HepG2 (cell line): ENCODE data around the gene IFT172. TPM values are rescaled to one million over a fixed set of nuclear protein-coding genes. Genes with fewer than 3 reads are reported as not detected.

Experiments
- ARNT ChIP-seq: fragments of 450-650 bp; IDR thresholded peaks from 2 replicates; pipeline ENCODE4 v1.6.1; 2017
- MAF1 ChIP-seq: sonication (generic); formaldehyde crosslinking; IDR thresholded peaks from 2 replicates; pipeline ENCODE4 v1.5.0; 2020; ENCODE audit warnings: missing genetic modification reagents, borderline replicate concordance
- MYC ChIP-seq: sonication (generic); formaldehyde crosslinking; IDR thresholded peaks from 2 replicates; pipeline ENCODE4 v1.9.0; 2021; ENCODE audit warnings: missing genetic modification reagents, borderline replicate concordance
- POLR2AphosphoS5 ChIP-seq: IDR thresholded peaks from 2 replicates; pipeline ENCODE4 v1.6.1; 2012; ENCODE audit warnings: low read depth, low read length
- RAD21 ChIP-seq: fragments of 450-650 bp; formaldehyde crosslinking; IDR thresholded peaks from 2 replicates; pipeline ENCODE4 v1.5.0; 2020; ENCODE audit warnings: mild to moderate bottlenecking
- RFXAP ChIP-seq: sonication (generic); formaldehyde crosslinking; IDR thresholded peaks from 2 replicates; pipeline ENCODE4 v1.4.0; 2020; ENCODE audit warnings: missing genetic modification reagents, borderline replicate concordance
- SETDB1 ChIP-seq: sonication (generic); formaldehyde crosslinking; IDR thresholded peaks from 2 replicates; pipeline ENCODE4 v1.5.1; 2020; ENCODE audit warnings: missing genetic modification reagents, mild to moderate bottlenecking, borderline replicate concordance
- SIN3B ChIP-seq: fragments of 150-350 bp; IDR thresholded peaks from 2 replicates; pipeline ENCODE4 v1.6.1; 2014; ENCODE audit warnings: low read length
- SOX5 ChIP-seq: IDR thresholded peaks from 2 replicates; pipeline ENCODE4 v1.6.1; 2016; ENCODE audit warnings: borderline replicate concordance
- TAF15 ChIP-seq: fragments of 200-400 bp; formaldehyde crosslinking; IDR thresholded peaks from one replicate; pipeline ENCODE4 v1.6.1; 2018; ENCODE audit warnings: mild to moderate bottlenecking, low read depth, low read length; ENCODE audit not compliant: poor library complexity, severe bottlenecking
- TCF7 ChIP-seq: sonication (generic); IDR thresholded peaks from 2 replicates; pipeline ENCODE4 v1.6.1; 2016; ENCODE audit warnings: antibody characterized with exemption, low read depth
- TCF7L2 ChIP-seq: IDR thresholded peaks from 2 replicates; pipeline ENCODE4 v1.6.1; 2011; ENCODE audit warnings: mild to moderate bottlenecking, low read depth, low read length, moderate library complexity
- U2AF2 ChIP-seq: fragments of 200-400 bp; formaldehyde crosslinking; IDR thresholded peaks from 2 replicates; pipeline ENCODE4 v1.6.1; 2017; ENCODE audit warnings: low read depth, mild to moderate bottlenecking, low read length
- ZBTB39 ChIP-seq: sonication (generic); formaldehyde crosslinking; IDR thresholded peaks from 2 replicates; pipeline ENCODE4 v1.5.0; 2020; ENCODE audit warnings: missing genetic modification reagents
- ZBTB4 ChIP-seq: sonication (generic); formaldehyde crosslinking; IDR thresholded peaks from 2 replicates; pipeline ENCODE4 v1.4.0; 2020; ENCODE audit warnings: missing genetic modification reagents, mild to moderate bottlenecking, borderline replicate concordance
- ZFP82 ChIP-seq: sonication (generic); formaldehyde crosslinking; IDR thresholded peaks from 2 replicates; pipeline ENCODE4 v1.5.1; 2020; ENCODE audit warnings: mild to moderate bottlenecking, missing genetic modification reagents, borderline replicate concordance
- ZNF234 ChIP-seq: sonication (generic); formaldehyde crosslinking; conservative IDR thresholded peaks from 2 replicates; pipeline ENCODE4 v1.5.1; 2020; ENCODE audit warnings: mild to moderate bottlenecking, missing genetic modification reagents
- ZNF383 ChIP-seq: sonication (generic); formaldehyde crosslinking; IDR thresholded peaks from 2 replicates; pipeline ENCODE4 v1.4.0; 2020; ENCODE audit warnings: missing genetic modification reagents, mild to moderate bottlenecking, borderline replicate concordance
- ZNF451 ChIP-seq: sonication (generic); formaldehyde crosslinking; IDR thresholded peaks from 2 replicates; pipeline ENCODE4 v1.5.0; 2020; ENCODE audit warnings: mild to moderate bottlenecking, missing genetic modification reagents
- ZNF484 ChIP-seq: sonication (generic); formaldehyde crosslinking; IDR thresholded peaks from 2 replicates; pipeline ENCODE4 v1.5.1; 2020; ENCODE audit warnings: mild to moderate bottlenecking, low read depth, missing genetic modification reagents, borderline replicate concordance
- ZNF557 ChIP-seq: sonication (generic); formaldehyde crosslinking; IDR thresholded peaks from 2 replicates; pipeline ENCODE4 v1.4.0; 2020; ENCODE audit warnings: missing genetic modification reagents
- ZNF615 ChIP-seq: sonication (generic); formaldehyde crosslinking; IDR thresholded peaks from 2 replicates; pipeline ENCODE4 v1.5.0; 2020; ENCODE audit warnings: mild to moderate bottlenecking, missing genetic modification reagents, borderline replicate concordance
- ZNF777 ChIP-seq: sonication (generic); formaldehyde crosslinking; IDR thresholded peaks from 2 replicates; pipeline ENCODE4 v1.4.0; 2020; ENCODE audit warnings: missing genetic modification reagents
- ZNF841 ChIP-seq: sonication (generic); formaldehyde crosslinking; IDR thresholded peaks from 2 replicates; pipeline ENCODE4 v1.8.1; 2023; ENCODE audit warnings: missing genetic modification reagents, borderline replicate concordance
- ZSCAN22 ChIP-seq: sonication (generic); formaldehyde crosslinking; IDR thresholded peaks from 2 replicates; pipeline ENCODE4 v1.4.0; 2020; ENCODE audit warnings: mild to moderate bottlenecking, missing genetic modification reagents
- polyA plus RNA-seq, 8 experiments: library from polyadenylated mRNA; depleted of rRNA in 3 of 8; stranded (reverse) in 7 of 8; unstranded in 1 of 8; fragments of >200 nt; fragmentation: Illumina TruSeq in 4 of 8; extraction: Trizol in 4 of 8; gene quantifications; 2 replicates each; pipeline versions ENCODE4 v1.2.1 to v1.2.3, GENCODE V29; 2011 to 2016; ENCODE audit warnings: low read depth in 4 of 8, missing spikeins in 1 of 8, mixed read lengths in 1 of 8; ENCODE audit not compliant: insufficient read depth in 1 of 8
- total RNA-seq, 5 experiments: library from RNA; depleted of rRNA; stranded (reverse); fragments of >200 nt; fragmentation: Illumina TruSeq; extraction: Trizol; gene quantifications; 2 replicates each; pipeline ENCODE4 v1.2.3, GENCODE V29; 2016; ENCODE audit warnings: low read depth in 1 of 5
- TF ChIP-seq, protein P1 (sequence below): sonication (generic); formaldehyde crosslinking; IDR thresholded peaks from 2 replicates; pipeline ENCODE4 v1.5.0; 2020; ENCODE audit warnings: mild to moderate bottlenecking, missing genetic modification reagents

The IFT172 gene
- total and polyA plus RNA-seq, 2 of the 13 experiments (the other 11 are each of a cell fraction or from before 2014, with no cell fraction given): 21.6 to 35.7 TPM

GRCh38 chr2:27494284-27494943 is 4.9 kb upstream of the IFT172 start (continued):
- no peak for TF ChIP-seq RFXAP (CRISPR knock-in tag)
- peak; percentile 73; the same call in 1 of the 2 replicates for TF ChIP-seq ZBTB4 (CRISPR knock-in tag)
- TF ChIP-seq ZNF777 (CRISPR knock-in tag): no peak
- TF ChIP-seq ZSCAN22 (CRISPR knock-in tag): no peak
- no peak for TF ChIP-seq POLR2AphosphoS5
- no peak for TF ChIP-seq ZNF484 (CRISPR knock-in tag)
- no peak for TF ChIP-seq TCF7L2
- TF ChIP-seq U2AF2: no peak
- TF ChIP-seq SOX5 (CRISPR knock-in tag): no peak
- TF ChIP-seq ARNT: no peak
- TF ChIP-seq SIN3B: no peak
- no peak for TF ChIP-seq ZNF451 (CRISPR knock-in tag)
- TF ChIP-seq TAF15: no peak
- TF ChIP-seq RAD21: 0 out of 2 replicates have a peak, but pooled peaks have one; percentile 23
- no peak for TF ChIP-seq SETDB1
- no peak for TF ChIP-seq MYC (CRISPR knock-in tag)
- no peak for TF ChIP-seq ZNF234 (CRISPR knock-in tag)
- TF ChIP-seq ZNF841: no peak
- no peak for TF ChIP-seq ZFP82
- no peak for TF ChIP-seq ZNF557
- TF ChIP-seq ZNF615 (CRISPR knock-in tag): no peak
- no peak for TF ChIP-seq ZBTB39 (CRISPR knock-in tag)
- TF ChIP-seq MAF1: no peak
- no peak for TF ChIP-seq TCF7
- TF ChIP-seq, protein P1, sequence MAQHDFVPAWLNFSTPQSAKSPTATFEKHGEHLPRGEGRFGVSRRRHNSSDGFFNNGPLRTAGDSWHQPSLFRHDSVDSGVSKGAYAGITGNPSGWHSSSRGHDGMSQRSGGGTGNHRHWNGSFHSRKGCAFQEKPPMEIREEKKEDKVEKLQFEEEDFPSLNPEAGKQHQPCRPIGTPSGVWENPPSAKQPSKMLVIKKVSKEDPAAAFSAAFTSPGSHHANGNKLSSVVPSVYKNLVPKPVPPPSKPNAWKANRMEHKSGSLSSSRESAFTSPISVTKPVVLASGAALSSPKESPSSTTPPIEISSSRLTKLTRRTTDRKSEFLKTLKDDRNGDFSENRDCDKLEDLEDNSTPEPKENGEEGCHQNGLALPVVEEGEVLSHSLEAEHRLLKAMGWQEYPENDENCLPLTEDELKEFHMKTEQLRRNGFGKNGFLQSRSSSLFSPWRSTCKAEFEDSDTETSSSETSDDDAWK (CRISPR knock-in tag): no peak
- no peak for TF ChIP-seq ZNF383 (CRISPR knock-in tag)
